Hepatocyte (in vitro differentiated cells): ENCODE results near the gene NCKAP5L. TPM values are rescaled to one million over a fixed set of nuclear protein-coding genes. Genes with fewer than 3 reads are reported as not detected.

Experiments
- DNase-seq: peaks from one replicate; pipeline ENCODE4 v3.0.0-alpha.2; 2016; ENCODE audit warnings: low spot score
- H2AFZ ChIP-seq: fragments of 200-600 bp; sonication (generic); 2 replicates; pipeline ENCODE4 v1.6.0; 2016; ENCODE audit warnings: antibody characterized with exemption, mild to moderate bottlenecking
- H3K27ac ChIP-seq: fragments of 200-600 bp; sonication (generic); 2 replicates; pipeline ENCODE4 v1.5.1; 2016; ENCODE audit warnings: mild to moderate bottlenecking
- H3K27me3 ChIP-seq: fragments of 200-600 bp; sonication (generic); 2 replicates; pipeline ENCODE4 v1.6.1; 2016
- H3K36me3 ChIP-seq: fragments of 200-600 bp; sonication (generic); replicated peaks from 2 replicates; pipeline ENCODE4 v1.5.1; 2016; ENCODE audit warnings: low read depth; ENCODE audit not compliant: insufficient read depth
- H3K4me1 ChIP-seq: fragments of 200-600 bp; sonication (generic); 2 replicates; pipeline ENCODE4 v1.5.1; 2016; ENCODE audit warnings: mild to moderate bottlenecking, moderate library complexity; ENCODE audit not compliant: insufficient read depth
- H3K4me2 ChIP-seq: fragments of 200-600 bp; sonication (generic); 2 replicates; pipeline ENCODE4 v1.6.0; 2016
- H3K4me3 ChIP-seq: fragments of 200-600 bp; sonication (generic); 2 replicates; pipeline ENCODE4 v1.5.1; 2016; ENCODE audit warnings: mild to moderate bottlenecking
- H3K79me2 ChIP-seq: fragments of 200-600 bp; sonication (generic); 2 replicates; pipeline ENCODE4 v1.6.0; 2017; ENCODE audit warnings: mild to moderate bottlenecking
- H3K9me2 ChIP-seq: fragments of 200-600 bp; sonication (generic); replicated peaks from 2 replicates; pipeline ENCODE4 v1.6.0; 2017; ENCODE audit warnings: mild to moderate bottlenecking; ENCODE audit not compliant: insufficient read depth
- H3K9me3 ChIP-seq: fragments of 200-600 bp; sonication (generic); 2 replicates; pipeline ENCODE4 v1.5.1; 2016; ENCODE audit warnings: low read depth, mild to moderate bottlenecking
- H4K20me1 ChIP-seq: fragments of 200-600 bp; sonication (generic); 2 replicates; pipeline ENCODE4 v1.6.0; 2016; ENCODE audit warnings: mild to moderate bottlenecking; ENCODE audit not compliant: insufficient read depth, poor library complexity, severe bottlenecking
- EZH2 ChIP-seq: fragments of 200-600 bp; sonication (generic); IDR thresholded peaks from 2 replicates; pipeline ENCODE4 v1.6.1; 2016; ENCODE audit warnings: antibody characterized with exemption, mild to moderate bottlenecking, borderline replicate concordance
- EZH2phosphoT487 ChIP-seq: fragments of 200-600 bp; sonication (generic); IDR thresholded peaks from one replicate; pipeline ENCODE4 v1.6.1; 2018; ENCODE audit warnings: antibody characterized with exemption, mild to moderate bottlenecking, low read depth, moderate library complexity; ENCODE audit not compliant: unreplicated experiment, severe bottlenecking
- WGBS: methylation state at CpG from one replicate; pipeline ENCODE4 v1.1.6; 2016; ENCODE audit warnings: low lambda C conversion rate; ENCODE audit errors: missing lambda C conversion rate; 5-methylcytosine and 5-hydroxymethylcytosine counted together
- polyA plus RNA-seq: library from polyadenylated mRNA; unstranded; fragments of >200 nt; fragmentation: Nextera tagmentation; extraction: Ambion mirVana; gene quantifications from 2 replicates; pipeline ENCODE4 v1.2.1, GENCODE V29; 2016
- total RNA-seq: library from RNA; depleted of rRNA; stranded (reverse); fragments of >200 nt; gene quantifications from 2 replicates; pipeline ENCODE4 v1.2.3, GENCODE V29; 2014
- TF ChIP-seq, protein P1 (sequence below): fragments of 200-600 bp; sonication (generic); IDR thresholded peaks from 2 replicates; pipeline ENCODE4 v1.5.1; 2016; ENCODE audit warnings: antibody characterized with exemption, mild to moderate bottlenecking; ENCODE audit not compliant: poor library complexity

NCKAP5L gene
- total and polyA plus RNA-seq, 2 experiments from 2014 or later, result 14.5 to 26.7 TPM

DNA sequence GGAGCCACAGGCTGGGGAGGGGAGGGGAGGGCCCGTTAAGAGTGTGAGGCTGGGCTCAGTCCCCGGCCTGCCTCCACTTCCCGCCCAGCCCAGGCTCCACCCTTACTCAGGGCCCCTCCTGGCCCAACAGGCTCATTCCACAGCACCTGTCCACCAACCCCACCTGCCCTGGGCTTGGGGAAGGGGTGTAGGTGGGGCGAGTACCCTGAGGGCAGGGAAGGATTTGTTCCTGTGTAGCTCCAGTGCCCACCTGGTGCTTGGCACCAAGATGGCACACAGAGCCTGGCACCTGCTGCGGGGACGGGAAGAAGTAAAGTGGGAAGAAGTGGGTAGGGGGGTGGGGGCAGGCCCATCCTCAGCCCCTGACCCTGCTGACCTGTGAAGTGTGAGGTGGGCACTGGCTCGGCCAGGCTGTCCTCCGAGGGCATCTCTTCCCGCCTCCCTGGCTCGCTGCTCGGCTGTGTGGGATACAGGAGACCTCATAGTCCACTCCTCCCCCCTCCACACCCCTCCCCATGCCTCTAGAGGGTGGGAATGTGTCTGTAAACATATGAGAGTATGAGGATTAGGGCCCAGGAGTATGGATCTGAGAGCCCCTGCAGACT, 35.1 kb downstream of the NCKAP5L start:
- Histone ChIP-seq H4K20me1 (no peaks in the 10 kb centered on the region), H2AFZ (no peak overlapping the region), H3K9me2 (no peaks in the 10 kb centered on the region), H3K27me3 (no peaks in the 10 kb centered on the region), H3K27ac (no peak overlapping the region), H3K79me2 (no peaks in the 10 kb centered on the region), H3K9me3 (no peaks in the 10 kb centered on the region), H3K4me2 (no peak overlapping the region), H3K4me3 (no peak overlapping the region), H3K36me3 (no peaks in the 10 kb centered on the region), H3K4me1 (no peaks in the 10 kb centered on the region)
- WGBS, result 85% methylated on average over 7 of the region's 11 CpGs
- DNase-seq, result no peak
- TF ChIP-seq EZH2phosphoT487 (no peak), EZH2 (no peak)
- TF ChIP-seq, protein P1, sequence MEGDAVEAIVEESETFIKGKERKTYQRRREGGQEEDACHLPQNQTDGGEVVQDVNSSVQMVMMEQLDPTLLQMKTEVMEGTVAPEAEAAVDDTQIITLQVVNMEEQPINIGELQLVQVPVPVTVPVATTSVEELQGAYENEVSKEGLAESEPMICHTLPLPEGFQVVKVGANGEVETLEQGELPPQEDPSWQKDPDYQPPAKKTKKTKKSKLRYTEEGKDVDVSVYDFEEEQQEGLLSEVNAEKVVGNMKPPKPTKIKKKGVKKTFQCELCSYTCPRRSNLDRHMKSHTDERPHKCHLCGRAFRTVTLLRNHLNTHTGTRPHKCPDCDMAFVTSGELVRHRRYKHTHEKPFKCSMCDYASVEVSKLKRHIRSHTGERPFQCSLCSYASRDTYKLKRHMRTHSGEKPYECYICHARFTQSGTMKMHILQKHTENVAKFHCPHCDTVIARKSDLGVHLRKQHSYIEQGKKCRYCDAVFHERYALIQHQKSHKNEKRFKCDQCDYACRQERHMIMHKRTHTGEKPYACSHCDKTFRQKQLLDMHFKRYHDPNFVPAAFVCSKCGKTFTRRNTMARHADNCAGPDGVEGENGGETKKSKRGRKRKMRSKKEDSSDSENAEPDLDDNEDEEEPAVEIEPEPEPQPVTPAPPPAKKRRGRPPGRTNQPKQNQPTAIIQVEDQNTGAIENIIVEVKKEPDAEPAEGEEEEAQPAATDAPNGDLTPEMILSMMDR, result no peak

DNA sequence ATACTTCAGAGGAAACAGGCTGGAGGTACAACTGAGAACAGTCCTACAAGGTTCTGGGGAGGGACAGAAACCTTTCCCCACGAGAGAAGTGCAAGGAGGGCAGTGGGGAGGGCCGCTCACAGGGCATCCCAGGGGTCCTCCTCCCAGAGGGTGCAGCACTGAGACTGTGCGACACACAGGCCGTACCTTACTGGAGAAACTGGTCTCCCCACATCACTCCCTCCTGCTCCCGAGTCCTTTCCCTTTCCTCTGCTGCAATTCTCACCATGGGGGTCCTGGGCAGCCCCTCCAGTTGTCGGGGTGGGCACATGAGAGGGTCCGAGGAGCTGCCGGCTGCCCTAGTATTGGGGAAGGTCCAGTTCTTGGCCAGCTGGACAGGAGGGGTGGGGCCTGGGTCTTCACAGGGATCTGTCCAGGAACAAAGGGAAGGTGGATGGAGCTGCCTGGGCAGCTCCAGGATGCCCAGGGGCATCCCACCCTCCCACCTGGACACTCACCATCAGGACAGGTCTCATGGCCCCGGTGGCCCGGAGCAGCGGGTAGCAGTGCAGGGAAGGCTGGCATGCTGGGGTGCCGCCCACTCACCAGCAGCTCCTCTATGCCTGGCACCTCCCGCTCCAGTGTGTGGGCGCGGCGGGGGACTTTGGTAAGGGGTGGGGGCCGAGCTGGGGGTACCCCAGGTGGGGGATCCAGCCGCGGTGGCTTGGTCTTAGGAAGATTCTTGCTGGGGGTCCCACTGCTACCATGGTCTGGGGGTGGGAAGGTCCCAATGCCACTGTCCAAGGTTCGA, 35.8 kb downstream of the NCKAP5L start:
- Histone ChIP-seq H4K20me1 (no peaks in the 10 kb centered on the region), H3K27me3 (no peaks in the 10 kb centered on the region), H3K36me3 (no peaks in the 10 kb centered on the region), H3K9me2 (no peaks in the 10 kb centered on the region), H3K4me3 (no peak overlapping the region), H3K9me3 (no peaks in the 10 kb centered on the region), H2AFZ (no peak overlapping the region), H3K4me1 (no peaks in the 10 kb centered on the region), H3K4me2 (no peak overlapping the region), H3K27ac (no peak overlapping the region), H3K79me2 (no peaks in the 10 kb centered on the region)
- no peak for DNase-seq
- TF ChIP-seq EZH2phosphoT487 (no peak), EZH2 (no peak)
- TF ChIP-seq, protein P1, result no peak
- WGBS, result 100% methylated on average over 15 of the region's 20 CpGs

DNA sequence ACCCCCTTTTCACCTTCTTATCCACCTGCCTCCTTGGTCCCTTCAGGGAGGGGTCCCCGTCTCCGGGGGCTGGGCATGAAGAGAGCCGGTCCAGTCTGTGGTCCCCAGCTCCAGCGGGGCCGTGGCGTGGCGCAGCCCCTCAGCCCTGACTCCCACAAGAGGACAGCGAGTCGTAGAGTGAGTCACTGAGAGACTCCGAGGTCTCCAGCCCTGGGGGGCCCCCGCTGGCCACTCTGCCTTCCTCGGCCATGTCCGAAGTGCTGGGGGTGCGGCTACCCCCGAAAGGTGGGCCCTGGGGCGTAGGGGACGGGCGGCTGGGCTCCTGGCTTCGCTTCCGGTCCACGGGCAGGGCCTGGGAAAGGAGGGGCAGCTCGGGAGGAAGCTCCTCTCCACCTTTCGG, 36.5 kb downstream of the NCKAP5L start:
- Histone ChIP-seq H3K79me2 (no peaks in the 10 kb centered on the region), H3K4me1 (no peaks in the 10 kb centered on the region), H3K9me2 (no peaks in the 10 kb centered on the region), H3K4me2 (no peak overlapping the region), H3K27me3 (no peaks in the 10 kb centered on the region), H3K36me3 (no peaks in the 10 kb centered on the region), H3K4me3 (no peak overlapping the region), H3K9me3 (no peaks in the 10 kb centered on the region), H3K27ac (no peak overlapping the region), H2AFZ (no peak overlapping the region), H4K20me1 (no peaks in the 10 kb centered on the region)
- no peak for TF ChIP-seq EZH2phosphoT487
- TF ChIP-seq EZH2, result no peak
- TF ChIP-seq, protein P1, result no peak
- DNase-seq, result no peak
- 95% methylated on average over 23 of the region's 23 CpGs for WGBS
